Amniotic stem cell (primary cell): ENCODE results near the gene ERC1.
"Not testable (repeated sequence)": the region's sequence is repeated elsewhere in the genome, so short reads cannot be mapped to it uniquely, and the experiment has no call there.

Experiments used
- DNase-seq: peaks from one replicate; lab custom pipeline; 2025; lab: John Stamatoyannopoulos, UW

The ERC1 gene

GRCh38 chr12:1324099-1324498 lies 333.1 kb downstream of the ERC1 start:
- DNase-seq, result no peak

GRCh38 chr12:1324910-1325309 lies 333.9 kb downstream of the ERC1 start:
- DNase-seq, result no peak

GRCh38 chr12:1325666-1326065 lies 334.6 kb downstream of the ERC1 start:
- DNase-seq, result no peak

- DNase-seq, result no peak
Observed at GRCh38 chr12:1326258-1326657, 335.2 kb downstream of the ERC1 start.

- DNase-seq, result no peak
Observed at GRCh38 chr12:1328391-1328790, 337.4 kb downstream of the ERC1 start.

GRCh38 chr12:1329784-1330476 lies 338.9 kb downstream of the ERC1 start:
- no peak for DNase-seq

- no peak for DNase-seq
Observed at GRCh38 chr12:1330477-1330827, 339.4 kb downstream of the ERC1 start.

GRCh38 chr12:1332327-1332726 lies 341.3 kb downstream of the ERC1 start:
- DNase-seq, result no peak

- DNase-seq, result no peak
Observed at GRCh38 chr12:1338483-1339177, 347.6 kb downstream of the ERC1 start.

- DNase-seq, result not testable (repeated sequence)
Observed at GRCh38 chr12:1339178-1339541, 348.1 kb downstream of the ERC1 start.

GRCh38 chr12:1339618-1340319 lies 348.7 kb downstream of the ERC1 start:
- DNase-seq, result no peak

- not testable (repeated sequence) for DNase-seq
Observed at GRCh38 chr12:1341270-1341669, 350.2 kb downstream of the ERC1 start.

GRCh38 chr12:1343422-1343821 lies 352.4 kb downstream of the ERC1 start:
- DNase-seq, result no peak

GRCh38 chr12:1344245-1344644 lies 353.2 kb downstream of the ERC1 start:
- DNase-seq, result no peak

GRCh38 chr12:1346126-1346525 lies 355.1 kb downstream of the ERC1 start:
- no peak for DNase-seq

GRCh38 chr12:1347294-1347693 lies 356.3 kb downstream of the ERC1 start:
- no peak for DNase-seq

- DNase-seq, result no peak
Observed at GRCh38 chr12:1348606-1349005, 357.6 kb downstream of the ERC1 start.

GRCh38 chr12:1350055-1350933 lies 359.3 kb downstream of the ERC1 start:
- no peak for DNase-seq

GRCh38 chr12:1350934-1351240 lies 359.9 kb downstream of the ERC1 start:
- DNase-seq, result no peak

GRCh38 chr12:1351926-1352325 lies 360.9 kb downstream of the ERC1 start:
- no peak for DNase-seq

GRCh38 chr12:1353451-1353850 lies 362.4 kb downstream of the ERC1 start:
- no peak for DNase-seq

- no peak for DNase-seq
Observed at GRCh38 chr12:1355396-1355795, 364.4 kb downstream of the ERC1 start.
